Measurements from ENCODE around the gene PRPSAP2.

- TF ChIP-seq CTCF (conservative IDR thresholded peaks at IDR 0.05 in 1 of 2, IDR thresholded peaks at IDR 0.05 in 1 of 2; ENCODE audit: extremely low read depth in 1 of 2, insufficient read depth in 1 of 2, low read depth in 1 of 2, low read length in 2 of 2) (no peak), EZH2 (IDR thresholded peaks at IDR 0.05; ENCODE audit: borderline replicate concordance, low read length) (no peak)
Observed at GRCh38 chr17:18958611-18959010, 100.7 kb downstream of the PRPSAP2 start.
